Suprapubic skin (tissue), 4 donors: ENCODE measurements around the gene CLEC2L. TPM values are rescaled to one million over a fixed set of nuclear protein-coding genes. Genes with fewer than 3 reads are reported as not detected.

ENCODE experiments used
- DNase-seq, 2 donors: peaks; one replicate each; pipeline ENCODE4 v3.0.0-alpha.2; 2019; ENCODE audit warnings: low spot score in 2 of 2
- H3K27ac ChIP-seq: fragments of 200-600 bp; sonication (generic); one replicate; pipeline ENCODE4 v1.5.1; 2019
- H3K27me3 ChIP-seq: fragments of 200-600 bp; sonication (generic); one replicate; pipeline ENCODE4 v1.5.1; 2019
- H3K36me3 ChIP-seq: fragments of 200-600 bp; sonication (generic); one replicate; pipeline ENCODE4 v1.5.1; 2019
- H3K4me1 ChIP-seq: fragments of 200-600 bp; sonication (generic); one replicate; pipeline ENCODE4 v1.5.1; 2019
- H3K4me3 ChIP-seq: fragments of 200-600 bp; sonication (generic); one replicate; pipeline ENCODE4 v1.5.1; 2019; ENCODE audit warnings: mild to moderate bottlenecking
- H3K9me3 ChIP-seq: fragments of 200-600 bp; sonication (generic); one replicate; pipeline ENCODE4 v1.5.1; 2019
- EP300 ChIP-seq: sonication (generic); formaldehyde crosslinking; IDR thresholded peaks from one replicate; pipeline ENCODE4 v1.6.1; 2017; ENCODE audit warnings: antibody characterized with exemption
- POLR2A ChIP-seq, 2 donors: fragments of 450-650 bp; IDR thresholded peaks; one replicate each; pipeline ENCODE4 v1.6.1; 2017; ENCODE audit warnings: antibody characterized with exemption in 2 of 2, mild to moderate bottlenecking in 2 of 2, moderate library complexity in 2 of 2
- POLR2AphosphoS5 ChIP-seq, 3 donors: sonication (generic); formaldehyde crosslinking; IDR thresholded peaks; one replicate each; pipeline ENCODE4 v1.6.1; 2017; ENCODE audit warnings: antibody characterized with exemption in 3 of 3
- WGBS: methylation state at CpG from one replicate; pipeline ENCODE4 v1.1.5; 2018; 5-methylcytosine and 5-hydroxymethylcytosine counted together
- total RNA-seq, 4 donors: library from RNA; depleted of rRNA; stranded (reverse); fragments of >200 nt; gene quantifications; one replicate each; pipeline ENCODE4 v1.1.0, GENCODE V29; 2016
- TF ChIP-seq, protein P1 (sequence below), 2 donors: fragments of 200-600 bp in 1 of 2; fragments of 450-650 bp in 1 of 2; sonication (generic) in 1 of 2; IDR thresholded peaks; one replicate each; pipeline ENCODE4 v1.5.1; 2016 to 2019; ENCODE audit warnings: antibody characterized with exemption in 2 of 2, mild to moderate bottlenecking in 1 of 2, moderate library complexity in 1 of 2

The CLEC2L gene
- total RNA-seq, 4 donors from 2014 or later = 0.34 TPM; not detected in 3

DNA sequence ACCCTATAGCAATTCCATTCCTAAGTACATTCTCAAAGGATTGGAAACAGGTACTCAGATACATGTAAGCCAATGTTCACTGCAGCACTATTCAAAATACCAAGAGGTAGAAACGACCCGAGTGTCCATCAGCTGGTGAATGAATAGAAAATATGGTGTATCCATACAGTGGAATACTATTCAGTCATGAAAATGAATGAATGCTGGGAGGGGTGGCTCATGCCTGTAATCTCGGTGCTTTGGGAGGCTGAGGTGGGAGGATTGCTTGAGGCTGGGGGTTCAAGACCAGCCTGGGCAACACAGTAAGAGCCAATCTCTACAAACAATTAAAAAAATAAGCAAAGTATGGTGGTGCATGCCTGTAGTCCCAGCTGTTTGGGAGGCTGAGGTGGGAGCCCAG is 62.8 kb downstream of the CLEC2L start:
- 94% methylated on average over 3 of the region's 3 CpGs for WGBS
- no peaks in the 10 kb centered on the region for H3K27me3 ChIP-seq
- no peak overlapping the region for H3K4me3 ChIP-seq
- H3K27ac ChIP-seq = no peak overlapping the region
- no peak for TF ChIP-seq POLR2A (IDR thresholded peaks at IDR 0.05)
- no peak for TF ChIP-seq EP300
- TF ChIP-seq POLR2AphosphoS5 (IDR thresholded peaks at IDR 0.05) = no peak
- TF ChIP-seq, protein P1, sequence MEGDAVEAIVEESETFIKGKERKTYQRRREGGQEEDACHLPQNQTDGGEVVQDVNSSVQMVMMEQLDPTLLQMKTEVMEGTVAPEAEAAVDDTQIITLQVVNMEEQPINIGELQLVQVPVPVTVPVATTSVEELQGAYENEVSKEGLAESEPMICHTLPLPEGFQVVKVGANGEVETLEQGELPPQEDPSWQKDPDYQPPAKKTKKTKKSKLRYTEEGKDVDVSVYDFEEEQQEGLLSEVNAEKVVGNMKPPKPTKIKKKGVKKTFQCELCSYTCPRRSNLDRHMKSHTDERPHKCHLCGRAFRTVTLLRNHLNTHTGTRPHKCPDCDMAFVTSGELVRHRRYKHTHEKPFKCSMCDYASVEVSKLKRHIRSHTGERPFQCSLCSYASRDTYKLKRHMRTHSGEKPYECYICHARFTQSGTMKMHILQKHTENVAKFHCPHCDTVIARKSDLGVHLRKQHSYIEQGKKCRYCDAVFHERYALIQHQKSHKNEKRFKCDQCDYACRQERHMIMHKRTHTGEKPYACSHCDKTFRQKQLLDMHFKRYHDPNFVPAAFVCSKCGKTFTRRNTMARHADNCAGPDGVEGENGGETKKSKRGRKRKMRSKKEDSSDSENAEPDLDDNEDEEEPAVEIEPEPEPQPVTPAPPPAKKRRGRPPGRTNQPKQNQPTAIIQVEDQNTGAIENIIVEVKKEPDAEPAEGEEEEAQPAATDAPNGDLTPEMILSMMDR (IDR thresholded peaks at IDR 0.05) = no peak
- H3K9me3 ChIP-seq = no peaks in the 10 kb centered on the region
- no peak for DNase-seq
- no peaks in the 10 kb centered on the region for H3K4me1 ChIP-seq
- peaks cover 50% of the 10 kb centered on the region for H3K36me3 ChIP-seq

DNA sequence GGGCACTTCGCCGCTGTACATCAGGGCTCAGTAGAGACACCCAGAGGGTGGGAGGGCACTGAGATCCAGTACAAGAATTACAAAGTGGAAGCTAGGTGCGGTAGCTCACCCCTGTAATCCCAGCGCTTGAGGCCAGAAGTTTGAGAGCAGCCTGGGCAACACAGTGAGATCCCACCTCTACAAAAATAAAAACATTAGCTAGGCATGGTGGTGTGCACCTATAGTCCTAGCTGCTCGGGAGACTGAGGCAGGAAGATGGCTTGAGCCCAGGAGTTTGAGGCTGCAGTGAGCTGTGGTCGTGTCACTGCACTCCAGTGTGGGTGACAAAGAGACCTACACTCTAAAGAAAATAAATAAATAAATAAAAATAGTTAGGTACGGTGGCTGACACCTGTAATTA is 64.0 kb downstream of the CLEC2L start:
- Histone ChIP-seq H3K4me1 (no peaks in the 10 kb centered on the region), H3K4me3 (no peak overlapping the region), H3K27ac (no peak overlapping the region), H3K27me3 (no peaks in the 10 kb centered on the region), H3K9me3 (no peaks in the 10 kb centered on the region), H3K36me3 (peaks cover 48% of the 10 kb centered on the region)
- WGBS = 98% methylated on average over 7 of the region's 7 CpGs
- TF ChIP-seq, protein P1 (IDR thresholded peaks at IDR 0.05) = no peak
- TF ChIP-seq POLR2AphosphoS5 (IDR thresholded peaks at IDR 0.05) = no peak
- no peak for DNase-seq

DNA sequence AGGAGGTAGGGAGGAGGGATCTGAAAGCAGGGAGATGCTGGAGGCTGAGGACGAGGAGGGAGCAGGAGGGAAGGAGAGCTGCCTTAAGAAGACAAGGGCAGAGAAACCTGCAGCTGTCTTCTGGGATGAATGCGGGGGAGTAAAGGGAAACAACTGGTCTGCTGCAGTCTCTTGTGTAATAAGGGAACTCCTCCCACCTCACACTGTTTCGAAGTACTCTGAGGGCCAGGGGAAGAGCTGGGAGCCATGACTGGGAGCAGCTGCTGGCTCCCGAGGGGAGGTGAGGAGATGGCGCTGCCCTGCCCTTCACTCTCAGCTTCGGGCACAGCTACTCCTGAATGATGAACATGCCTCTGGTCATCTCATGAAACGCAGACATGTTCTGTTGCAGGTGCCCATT is 65.1 kb downstream of the CLEC2L start:
- WGBS = 71% methylated on average over 7 of the region's 7 CpGs
- no peak for DNase-seq
- Histone ChIP-seq H3K27ac (no peak overlapping the region), H3K27me3 (no peaks in the 10 kb centered on the region), H3K4me1 (no peaks in the 10 kb centered on the region), H3K9me3 (no peaks in the 10 kb centered on the region), H3K4me3 (no peak overlapping the region), H3K36me3 (peaks cover 47% of the 10 kb centered on the region)
- TF ChIP-seq, protein P1 (IDR thresholded peaks at IDR 0.05) = no peak
- no peak for TF ChIP-seq EP300
- TF ChIP-seq POLR2A (IDR thresholded peaks at IDR 0.05) = no peak
- TF ChIP-seq POLR2AphosphoS5 (IDR thresholded peaks at IDR 0.05) = no peak

DNA sequence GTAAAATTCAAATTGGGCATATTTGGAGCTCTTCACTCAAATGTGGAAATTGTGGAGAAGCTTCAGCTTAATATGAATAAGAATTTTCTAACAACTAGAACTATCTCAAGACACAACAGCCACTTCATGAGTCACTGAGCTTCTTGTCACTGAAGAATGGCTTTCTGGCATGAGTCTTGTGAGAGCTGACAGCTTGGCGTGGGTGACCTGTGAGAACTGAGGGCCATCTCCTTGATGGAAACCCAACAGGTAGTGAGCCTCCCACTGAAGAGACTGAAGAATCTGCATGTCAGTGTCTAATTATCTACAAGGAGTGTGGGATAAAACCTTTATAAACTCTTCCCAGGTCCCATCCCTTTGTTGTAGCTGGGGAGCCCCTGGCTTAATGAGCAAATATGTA is 66.0 kb downstream of the CLEC2L start:
- Histone ChIP-seq H3K4me1 (no peaks in the 10 kb centered on the region), H3K4me3 (no peak overlapping the region), H3K27me3 (no peaks in the 10 kb centered on the region), H3K27ac (no peak overlapping the region), H3K36me3 (peaks cover 45% of the 10 kb centered on the region), H3K9me3 (no peaks in the 10 kb centered on the region)
- no peak for TF ChIP-seq POLR2AphosphoS5 (IDR thresholded peaks at IDR 0.05)
- no peak for TF ChIP-seq POLR2A (IDR thresholded peaks at IDR 0.05)
- TF ChIP-seq EP300 = no peak
- TF ChIP-seq, protein P1 (IDR thresholded peaks at IDR 0.05) = no peak
- no peak for DNase-seq
- WGBS = 93% methylated on average over 1 of the region's 1 CpG

DNA sequence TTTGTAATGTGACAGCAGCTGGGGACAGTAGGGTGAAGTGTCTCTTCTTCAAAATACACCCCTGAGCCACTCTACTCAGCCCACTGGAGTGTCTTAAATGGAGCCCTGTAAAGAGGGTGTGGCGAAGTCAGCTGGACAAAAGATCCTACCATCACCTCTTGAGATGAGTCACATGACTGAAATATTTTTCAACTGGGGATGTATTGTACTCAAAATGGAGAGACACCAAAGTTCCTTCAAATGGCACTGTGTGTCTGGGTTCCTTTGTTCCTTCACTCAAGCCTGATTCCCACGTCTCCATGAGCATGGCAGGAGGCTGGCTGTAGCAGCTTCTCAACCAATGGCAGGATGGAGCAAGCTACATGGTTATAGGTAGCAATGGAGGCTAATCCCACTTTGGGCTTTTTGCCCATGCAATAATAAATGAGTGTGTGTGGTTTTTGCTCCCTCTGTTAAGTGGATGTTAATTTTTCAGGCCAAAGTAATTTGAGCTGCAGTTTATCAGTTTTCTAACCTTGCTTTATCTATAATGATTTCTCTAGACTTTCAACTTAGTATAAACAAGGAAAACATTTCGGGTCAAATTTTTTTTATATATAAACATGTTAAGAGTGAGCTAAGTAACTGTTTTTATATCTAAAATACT is 68.2 kb downstream of the CLEC2L start:
- TF ChIP-seq, protein P1 (IDR thresholded peaks at IDR 0.05) = no peak
- no peak for TF ChIP-seq EP300
- no peak for TF ChIP-seq POLR2AphosphoS5 (IDR thresholded peaks at IDR 0.05)
- TF ChIP-seq POLR2A (IDR thresholded peaks at IDR 0.05) = no peak
- Histone ChIP-seq H3K27me3 (no peaks in the 10 kb centered on the region), H3K4me3 (no peak overlapping the region), H3K9me3 (no peaks in the 10 kb centered on the region), H3K4me1 (no peaks in the 10 kb centered on the region), H3K27ac (no peak overlapping the region), H3K36me3 (peaks cover 59% of the 10 kb centered on the region)
- DNase-seq = no peak
- WGBS = 98% methylated on average over 3 of the region's 3 CpGs
